ENCODE data around the gene PEX11A. TPM values are rescaled to one million over a fixed set of nuclear protein-coding genes. Genes with fewer than 3 reads are reported as not detected.

PEX11A gene
- total and polyA plus RNA-seq, 7 donors, result 11.1 to 18.6 (median 15.3) TPM

GRCh38 chr15:89640245-89640644 lies 50.3 kb downstream of the PEX11A start:
- 97 to 98% methylated on average over 5 of the region's 5 CpGs for WGBS, 2 donors
- H3K4me3 ChIP-seq, result no peak overlapping the region
- H3K4me1 ChIP-seq, result no peaks in the 10 kb centered on the region
- no peaks in the 10 kb centered on the region for H3K27me3 ChIP-seq
- no peak for DNase-seq
- H3K36me3 ChIP-seq, result peaks cover 0 to 15% (median 2%) of the 10 kb centered on the region in 4 donors
- TF ChIP-seq CTCF (IDR thresholded peaks at IDR 0.05), result no peak
- no peak for TF ChIP-seq POLR2A (IDR thresholded peaks at IDR 0.05)
- no peak for TF ChIP-seq POLR2AphosphoS5 (IDR thresholded peaks at IDR 0.05)
- no peak for TF ChIP-seq EP300 (IDR thresholded peaks at IDR 0.05)
- H3K27ac ChIP-seq, result no peak overlapping the region
- intact Hi-C loops (cut with DNase I), result no loop called here
- no peaks in the 10 kb centered on the region for H3K9me3 ChIP-seq

GRCh38 chr15:89633585-89633984 lies 57.0 kb downstream of the PEX11A start:
- H3K36me3 ChIP-seq, result peaks cover 17 to 54% (median 35%) of the 10 kb centered on the region in 4 donors
- WGBS, 2 donors, result 94 to 96% methylated on average over 23 of the region's 23 CpGs
- no peaks in the 10 kb centered on the region for H3K4me1 ChIP-seq
- no peak for DNase-seq
- H3K27me3 ChIP-seq, result no peaks in the 10 kb centered on the region
- no peak overlapping the region for H3K27ac ChIP-seq
- no peak for TF ChIP-seq POLR2AphosphoS5 (IDR thresholded peaks at IDR 0.05)
- no peak for TF ChIP-seq EP300 (IDR thresholded peaks at IDR 0.05)
- no peak for TF ChIP-seq CTCF (IDR thresholded peaks at IDR 0.05)
- TF ChIP-seq POLR2A (IDR thresholded peaks at IDR 0.05), result no peak
- intact Hi-C loops (cut with DNase I), result no loop called here
- H3K9me3 ChIP-seq, result no peaks in the 10 kb centered on the region
- no peak overlapping the region for H3K4me3 ChIP-seq

DNA sequence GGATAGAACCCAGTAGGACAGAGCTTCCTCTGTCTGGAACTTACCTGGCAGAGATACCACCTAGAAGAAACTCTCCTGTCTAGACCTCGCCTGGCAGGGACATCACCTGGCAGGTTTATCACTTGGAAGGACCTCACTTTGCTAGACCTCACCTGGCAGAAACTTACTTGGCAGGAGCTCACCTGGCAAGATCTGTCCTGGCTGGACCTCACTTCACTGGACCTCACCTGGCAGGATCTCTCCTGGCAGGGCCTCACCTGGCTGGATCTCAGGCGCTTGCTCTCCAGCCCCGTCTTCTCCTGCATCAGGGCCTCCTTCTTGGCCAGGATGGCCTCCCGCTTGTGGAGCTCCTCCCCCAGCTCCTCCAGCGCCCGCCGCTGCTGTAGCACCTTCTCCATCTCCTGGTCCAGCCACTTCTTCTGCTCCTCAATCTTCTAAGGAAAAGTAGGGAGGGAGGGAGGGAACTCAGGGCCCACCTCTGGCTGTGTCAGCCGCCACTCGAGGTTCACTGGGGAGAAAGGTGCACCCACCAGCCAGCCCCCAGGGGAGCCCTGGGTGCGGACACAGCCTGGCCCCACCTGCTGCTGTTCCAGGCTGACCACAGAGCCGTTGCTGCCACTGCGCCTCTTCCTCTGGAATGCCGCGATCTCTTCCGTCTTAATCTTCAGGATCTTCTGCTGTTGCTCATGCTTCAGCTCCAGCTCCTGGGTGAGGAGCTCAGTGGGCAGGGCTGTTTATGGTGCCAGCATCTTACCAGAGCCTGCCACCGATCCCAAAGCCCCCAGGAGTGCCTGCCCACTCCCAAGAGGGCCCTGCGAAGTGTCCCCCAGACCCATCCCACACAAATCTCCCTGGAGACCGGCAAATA lies 57.8 kb downstream of the PEX11A start:
- no peaks in the 10 kb centered on the region for H3K27me3 ChIP-seq
- no peak overlapping the region for H3K4me3 ChIP-seq
- H3K27ac ChIP-seq, result no peak overlapping the region
- peaks cover 20 to 61% (median 41%) of the 10 kb centered on the region in 4 donors for H3K36me3 ChIP-seq
- H3K9me3 ChIP-seq, result no peaks in the 10 kb centered on the region
- WGBS, 2 donors, result 96 to 98% methylated on average over 18 of the region's 18 CpGs
- DNase-seq, result no peak
- H3K4me1 ChIP-seq, result no peaks in the 10 kb centered on the region
- no peak for TF ChIP-seq CTCF (IDR thresholded peaks at IDR 0.05)
- no peak for TF ChIP-seq EP300 (IDR thresholded peaks at IDR 0.05)
- no peak for TF ChIP-seq POLR2AphosphoS5 (IDR thresholded peaks at IDR 0.05)
- TF ChIP-seq POLR2A (IDR thresholded peaks at IDR 0.05), result no peak
- intact Hi-C loops (cut with DNase I), result no loop called here

DNA sequence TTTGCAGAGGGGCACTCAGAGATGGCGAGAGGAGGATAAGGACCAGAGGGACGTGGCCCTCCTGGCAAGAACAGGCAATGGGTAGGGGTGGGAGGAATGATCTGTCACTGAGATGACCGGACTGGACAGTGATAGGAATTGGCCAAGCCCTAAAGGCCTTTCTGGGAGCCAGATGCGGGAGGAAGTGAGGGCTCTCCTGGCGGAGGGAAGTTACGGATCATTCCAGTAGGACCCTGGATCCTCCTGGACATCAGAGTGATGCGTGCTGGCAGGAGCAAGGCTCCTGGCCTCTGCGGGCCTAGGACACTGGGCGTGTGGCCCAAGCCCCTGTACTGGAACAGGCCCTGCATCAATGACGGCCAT lies 58.7 kb downstream of the PEX11A start:
- Histone ChIP-seq H3K9me3 (no peaks in the 10 kb centered on the region), H3K27me3 (no peaks in the 10 kb centered on the region), H3K27ac (no peak overlapping the region), H3K36me3 (peaks cover 20 to 71% (median 43%) of the 10 kb centered on the region in 4 donors), H3K4me1 (no peaks in the 10 kb centered on the region), H3K4me3 (no peak overlapping the region)
- 86 to 94% methylated on average over 10 of the region's 10 CpGs for WGBS, 2 donors
- intact Hi-C loops (cut with DNase I), result no loop called here
- no peak for DNase-seq
- TF ChIP-seq CTCF (IDR thresholded peaks at IDR 0.05) (no peak), POLR2A (IDR thresholded peaks at IDR 0.05) (no peak), POLR2AphosphoS5 (IDR thresholded peaks at IDR 0.05) (no peak), EP300 (IDR thresholded peaks at IDR 0.05) (no peak)

Small RNA genes within 50 kb of the gene (small RNA-seq; reads per million reads assigned to genes)
- 0 reads per million in 3 donors for gene RNU6-132P

Other genes with a start within 250 kb of the PEX11A start
- not detected for gene RHCG, start 194.2 kb downstream of the PEX11A start, total RNA-seq
- gene RHCG, start 194.2 kb downstream of the PEX11A start, polyA plus RNA-seq, result 1 to 10 TPM in 1 of 3 donors, under 1 TPM in 1, not detected in 1; 0.47 to 3.0 TPM
- under 1 TPM in 1 of 4 donors, not detected in 3; 0.14 TPM for gene TICRR, start 115.3 kb downstream of the PEX11A start, total RNA-seq
- gene TICRR, start 115.3 kb downstream of the PEX11A start, polyA plus RNA-seq, result 1 to 10 TPM in 1 of 3 donors, under 1 TPM in 2; 0.23 to 3.5 (median 0.60) TPM
- 10 to 100 TPM in 1 of 4 donors, 1 to 10 TPM in 3; 5.4 to 15.2 (median 7.1) TPM for gene KIF7, start 35.3 kb downstream of the PEX11A start, total RNA-seq
- 1 to 10 TPM in 1 of 3 donors, under 1 TPM in 2; 0.46 to 1.9 (median 0.60) TPM for gene KIF7, start 35.3 kb downstream of the PEX11A start, polyA plus RNA-seq
- gene PLIN1, start 11.4 kb downstream of the PEX11A start, total RNA-seq, result 10 to 100 TPM in 1 of 4 donors, 1 to 10 TPM in 2, under 1 TPM in 1; 0.95 to 49.6 (median 1.6) TPM
- gene PLIN1, start 11.4 kb downstream of the PEX11A start, polyA plus RNA-seq, result 10 to 100 TPM in 1 of 3 donors, 1 to 10 TPM in 2; 1.2 to 16.9 (median 4.8) TPM
- gene WDR93, start 57 bp upstream of the PEX11A start, total RNA-seq, result 1 to 10 TPM in 1 of 4 donors, not detected in 3; 1.1 TPM
- gene WDR93, start 57 bp upstream of the PEX11A start, polyA plus RNA-seq, result under 1 TPM in 1 of 3 donors, not detected in 2; 0.04 TPM
- gene MESP1, start 60.5 kb upstream of the PEX11A start, total RNA-seq, result 1 to 10 TPM; 2.7 to 8.4 (median 3.3) TPM
- gene MESP1, start 60.5 kb upstream of the PEX11A start, polyA plus RNA-seq, result 10 to 100 TPM in 1 of 3 donors, 1 to 10 TPM in 2; 2.7 to 10.2 (median 4.2) TPM
- not detected for gene MESP2, start 85.6 kb upstream of the PEX11A start, total RNA-seq
- 1 to 10 TPM in 2 of 3 donors, not detected in 1; 1.3 to 1.8 TPM for gene MESP2, start 85.6 kb upstream of the PEX11A start, polyA plus RNA-seq
- 10 to 100 TPM in 1 of 4 donors, 1 to 10 TPM in 3; 4.4 to 24.6 (median 6.2) TPM for gene ANPEP, start 124.1 kb upstream of the PEX11A start, total RNA-seq
- 100 to 1,000 TPM; 108 to 229 (median 166) TPM for gene ANPEP, start 124.1 kb upstream of the PEX11A start, polyA plus RNA-seq
- gene AP3S2, start 203.2 kb upstream of the PEX11A start, total RNA-seq, result 10 to 100 TPM; 24.1 to 37.8 (median 26.6) TPM
- gene AP3S2, start 203.2 kb upstream of the PEX11A start, polyA plus RNA-seq, result 10 to 100 TPM; 33.5 to 88.5 (median 51.7) TPM
- 10 to 100 TPM; 17.9 to 33.5 (median 22.9) TPM for gene ARPIN, start 222.2 kb upstream of the PEX11A start, total RNA-seq
- 10 to 100 TPM; 16.2 to 19.3 (median 16.4) TPM for gene ARPIN, start 222.2 kb upstream of the PEX11A start, polyA plus RNA-seq

All from sigmoid colon (tissue), 7 donors.